Mononuclear cell (primary cell): Measurements from ENCODE around the gene EIF4G1. TPM values are rescaled to one million over a fixed set of nuclear protein-coding genes. Genes with fewer than 3 reads are reported as not detected.
A peak's percentile ranks its signal among the peaks of the same experiment; 100 is the strongest.

Source experiments
- H3K27me3 ChIP-seq: 2 replicates; pipeline ENCODE4 v1.6.0; 2011; ENCODE audit warnings: low read length, control low read depth; ENCODE audit not compliant: insufficient read depth
- H3K4me1 ChIP-seq: 2 replicates; pipeline ENCODE4 v1.5.1; 2011; ENCODE audit warnings: mild to moderate bottlenecking, low read length, control low read depth; ENCODE audit not compliant: insufficient read depth
- H3K4me3 ChIP-seq: 2 replicates; pipeline ENCODE4 v1.5.1; 2011; ENCODE audit warnings: mild to moderate bottlenecking, low read length, moderate library complexity
- H3K9me3 ChIP-seq: 2 replicates; pipeline ENCODE4 v1.5.1; 2011; ENCODE audit warnings: low read depth, mild to moderate bottlenecking, control low read depth, low read length
- total RNA-seq: library from RNA; depleted of rRNA; stranded (reverse); fragments of >200 nt; gene quantifications from one replicate; pipeline ENCODE4 v1.2.3, GENCODE V29; 2012

The EIF4G1 gene
- total RNA-seq, 1 donor = 114 TPM

GRCh38 chr3:184321666-184322065 lies 7.3 kb downstream of the EIF4G1 start:
- peaks cover 60% of the 10 kb centered on the region for H3K4me1 ChIP-seq
- no peaks in the 10 kb centered on the region for H3K9me3 ChIP-seq
- H3K4me3 ChIP-seq = no peak overlapping the region
- no peaks in the 10 kb centered on the region for H3K27me3 ChIP-seq

GRCh38 chr3:184322731-184323487 lies 8.5 kb downstream of the EIF4G1 start:
- no peak overlapping the region for H3K4me3 ChIP-seq
- H3K9me3 ChIP-seq = no peaks in the 10 kb centered on the region
- peaks cover 50% of the 10 kb centered on the region for H3K4me1 ChIP-seq
- H3K27me3 ChIP-seq = no peaks in the 10 kb centered on the region

- Histone ChIP-seq H3K4me1 (peaks cover 46% of the 10 kb centered on the region), H3K9me3 (no peaks in the 10 kb centered on the region), H3K27me3 (no peaks in the 10 kb centered on the region), H3K4me3 (no peak overlapping the region)
Measured at GRCh38 chr3:184323696-184324095, 9.3 kb downstream of the EIF4G1 start.

- H3K9me3 ChIP-seq = no peaks in the 10 kb centered on the region
- H3K27me3 ChIP-seq = no peaks in the 10 kb centered on the region
- H3K4me3 ChIP-seq = no peak overlapping the region
- peaks cover 30% of the 10 kb centered on the region for H3K4me1 ChIP-seq
Measured at GRCh38 chr3:184325269-184325668, 10.9 kb downstream of the EIF4G1 start.

- Histone ChIP-seq H3K4me3 (no peak overlapping the region), H3K9me3 (no peaks in the 10 kb centered on the region), H3K4me1 (peaks cover 25% of the 10 kb centered on the region), H3K27me3 (no peaks in the 10 kb centered on the region)
Measured at GRCh38 chr3:184325715-184326369, 11.4 kb downstream of the EIF4G1 start.

GRCh38 chr3:184327171-184327570 lies 12.8 kb downstream of the EIF4G1 start:
- no peaks in the 10 kb centered on the region for H3K27me3 ChIP-seq
- peaks cover 11% of the 10 kb centered on the region for H3K4me1 ChIP-seq
- no peak overlapping the region for H3K4me3 ChIP-seq
- H3K9me3 ChIP-seq = no peaks in the 10 kb centered on the region

GRCh38 chr3:184328516-184328915 lies 14.1 kb downstream of the EIF4G1 start:
- Histone ChIP-seq H3K9me3 (no peaks in the 10 kb centered on the region), H3K4me3 (no peak overlapping the region), H3K27me3 (no peaks in the 10 kb centered on the region), H3K4me1 (no peaks in the 10 kb centered on the region)

GRCh38 chr3:184332370-184333090 lies 18.1 kb downstream of the EIF4G1 start:
- H3K27me3 ChIP-seq = no peaks in the 10 kb centered on the region
- H3K4me1 ChIP-seq = peaks cover 19% of the 10 kb centered on the region
- no peak overlapping the region for H3K4me3 ChIP-seq
- H3K9me3 ChIP-seq = no peaks in the 10 kb centered on the region

GRCh38 chr3:184333190-184333589 lies 18.8 kb downstream of the EIF4G1 start:
- H3K4me3 ChIP-seq = no peak overlapping the region
- H3K4me1 ChIP-seq = peaks cover 19% of the 10 kb centered on the region
- H3K27me3 ChIP-seq = no peaks in the 10 kb centered on the region
- no peaks in the 10 kb centered on the region for H3K9me3 ChIP-seq

GRCh38 chr3:184333700-184334099 lies 19.3 kb downstream of the EIF4G1 start:
- no peak overlapping the region for H3K4me3 ChIP-seq
- peaks cover 19% of the 10 kb centered on the region for H3K4me1 ChIP-seq
- H3K27me3 ChIP-seq = no peaks in the 10 kb centered on the region
- no peaks in the 10 kb centered on the region for H3K9me3 ChIP-seq

GRCh38 chr3:184334470-184335158 lies 20.2 kb downstream of the EIF4G1 start:
- H3K27me3 ChIP-seq = no peaks in the 10 kb centered on the region
- peaks cover 19% of the 10 kb centered on the region for H3K4me1 ChIP-seq
- H3K9me3 ChIP-seq = no peaks in the 10 kb centered on the region

GRCh38 chr3:184335291-184335660 lies 20.9 kb downstream of the EIF4G1 start:
- no peaks in the 10 kb centered on the region for H3K9me3 ChIP-seq
- H3K27me3 ChIP-seq = no peaks in the 10 kb centered on the region
- peak overlapping the region; percentile 54 for H3K4me3 ChIP-seq
- peaks cover 19% of the 10 kb centered on the region for H3K4me1 ChIP-seq

More at GRCh38 chr3:184334470-184335158, 20.2 kb downstream of the EIF4G1 start:
- H3K4me3 ChIP-seq = no peak overlapping the region

GRCh38 chr3:184335661-184336546 lies 21.5 kb downstream of the EIF4G1 start:
- Histone ChIP-seq H3K4me3 (peak overlapping the region; percentile 54), H3K9me3 (no peaks in the 10 kb centered on the region), H3K27me3 (no peaks in the 10 kb centered on the region), H3K4me1 (peaks cover 19% of the 10 kb centered on the region)
